Hematopoietic multipotent progenitor cell treated with erythropoietin and hydrocortisone succinate and interleukin-3 and kit ligand, for 6 days (in vitro differentiated cells): Measurements from ENCODE around the gene EXOC4.
"Not testable (repeated sequence)": the region's sequence is repeated elsewhere in the genome, so short reads cannot be mapped to it uniquely, and the experiment has no call there.

Experiments used
- DNase-seq: peaks from one replicate; pipeline ENCODE4 v3.0.0-alpha.2; 2015

The EXOC4 gene

GRCh38 chr7:133963629-133964028 lies 710.8 kb downstream of the EXOC4 start:
- no peak for DNase-seq

GRCh38 chr7:133971625-133972024 lies 718.7 kb downstream of the EXOC4 start:
- DNase-seq = no peak

DNA sequence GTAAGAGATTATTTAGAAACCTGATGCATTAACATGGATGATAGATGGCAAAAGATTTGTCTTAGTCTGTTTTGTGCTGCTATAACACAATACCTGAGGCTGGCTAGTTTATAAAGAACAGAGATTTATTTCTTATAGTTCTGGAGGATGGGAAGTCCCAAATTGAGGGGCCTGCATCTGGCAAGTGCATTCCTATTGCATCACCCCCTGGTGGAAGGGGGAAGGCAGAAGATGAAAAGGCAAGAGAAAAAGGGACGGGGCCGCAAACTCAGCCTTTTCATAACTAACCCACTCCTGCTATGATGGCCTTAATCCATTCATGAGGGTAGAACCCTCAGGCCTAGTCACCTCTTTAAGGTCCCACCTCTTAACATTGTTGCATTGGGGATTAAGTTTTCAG lies 720.8 kb downstream of the EXOC4 start:
- DNase-seq = no peak

GRCh38 chr7:133975130-133975529 lies 722.3 kb downstream of the EXOC4 start:
- DNase-seq = no peak

DNA sequence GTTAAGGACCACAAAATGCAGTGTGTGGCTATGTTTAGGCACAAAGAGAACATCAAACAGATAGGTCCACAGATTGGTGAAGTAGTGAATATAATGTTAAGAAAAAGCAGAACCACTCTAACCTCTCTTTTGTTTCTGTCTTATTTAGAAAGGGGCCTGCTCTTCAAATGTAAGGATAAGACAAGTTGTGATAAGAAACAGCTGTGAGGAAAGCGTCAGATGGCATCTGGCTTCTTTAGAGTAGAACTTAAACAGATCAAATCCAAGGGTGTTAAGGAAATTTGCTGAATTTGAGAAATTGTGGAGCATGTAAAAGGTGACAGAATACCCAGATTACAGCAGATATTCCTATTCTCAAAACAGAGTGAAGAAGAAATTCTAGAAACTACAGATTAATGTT lies 723.3 kb downstream of the EXOC4 start:
- DNase-seq = no peak

- DNase-seq = no peak
Measured at GRCh38 chr7:133977409-133978274, 724.8 kb downstream of the EXOC4 start.

GRCh38 chr7:133978502-133979295 lies 725.8 kb downstream of the EXOC4 start:
- DNase-seq = no peak

- DNase-seq = no peak
Measured at GRCh38 chr7:133980804-133981203, 727.9 kb downstream of the EXOC4 start.

GRCh38 chr7:133983685-133984419 lies 731.0 kb downstream of the EXOC4 start:
- DNase-seq = no peak

GRCh38 chr7:133985300-133985699 lies 732.4 kb downstream of the EXOC4 start:
- peak; percentile 15 for DNase-seq

GRCh38 chr7:133987582-133987981 lies 734.7 kb downstream of the EXOC4 start:
- DNase-seq = no peak

GRCh38 chr7:133993547-133993946 lies 740.7 kb downstream of the EXOC4 start:
- no peak for DNase-seq

GRCh38 chr7:133994100-133994499 lies 741.2 kb downstream of the EXOC4 start:
- DNase-seq = not testable (repeated sequence)

DNA sequence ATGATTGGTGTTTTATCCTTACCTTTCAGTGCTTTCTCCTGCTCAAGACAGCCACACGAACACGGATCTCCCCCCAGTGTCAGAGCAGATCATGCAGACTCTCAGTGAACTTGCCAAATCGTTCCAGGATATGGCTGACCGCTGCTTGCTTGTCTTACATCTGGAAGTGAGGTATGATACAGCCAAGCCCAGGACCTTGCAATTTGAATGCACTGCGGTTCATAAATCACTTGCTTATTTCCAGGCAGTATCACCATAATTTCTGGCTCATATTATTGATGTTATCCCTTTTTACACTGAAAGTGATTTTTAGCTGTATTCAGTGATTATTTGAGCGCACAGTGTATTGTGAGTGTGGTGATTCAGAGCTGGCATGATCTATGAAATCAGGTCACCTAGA lies 744.6 kb downstream of the EXOC4 start:
- DNase-seq = no peak

GRCh38 chr7:133999178-133999577 lies 746.3 kb downstream of the EXOC4 start:
- no peak for DNase-seq

- DNase-seq = peak; percentile 7
Measured at GRCh38 chr7:134004829-134005505, 752.1 kb downstream of the EXOC4 start.

DNA sequence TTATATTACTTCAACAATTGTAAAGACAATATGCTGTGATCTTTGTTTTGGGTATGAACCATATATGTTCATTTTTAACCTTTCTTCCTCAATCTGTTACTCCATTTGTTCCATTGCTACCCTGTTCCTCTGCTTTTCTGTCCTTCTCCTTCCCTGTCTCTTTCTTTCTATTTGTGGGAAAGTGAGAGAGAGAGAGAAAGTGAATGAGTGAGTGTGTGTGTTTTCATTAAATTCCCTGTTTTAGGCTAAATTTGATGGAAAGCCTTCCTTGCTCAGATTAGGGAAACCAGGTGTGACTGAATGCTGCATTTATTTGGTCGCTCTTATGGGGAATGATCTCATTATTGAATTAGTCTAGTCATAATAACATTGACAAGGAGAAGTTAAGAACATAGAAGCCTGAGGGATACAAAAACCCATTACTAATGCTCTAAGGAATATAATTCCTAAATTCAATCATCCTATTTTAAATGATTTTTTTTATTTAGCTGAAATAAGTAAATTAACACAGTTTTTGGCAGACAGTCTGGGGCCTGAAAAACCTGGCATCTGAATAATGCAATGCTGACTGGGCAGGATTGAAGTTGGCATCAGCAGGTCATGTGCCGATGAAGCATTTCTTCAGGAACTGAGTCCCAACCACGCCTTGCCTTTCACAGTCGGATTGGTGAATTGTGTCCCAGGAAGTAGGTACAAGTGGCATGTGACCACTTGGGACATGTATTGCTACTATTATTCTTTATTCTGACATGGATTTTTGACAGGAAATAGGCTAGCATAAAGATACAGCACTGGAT lies 756.6 kb downstream of the EXOC4 start:
- no peak for DNase-seq

- no peak for DNase-seq
Measured at GRCh38 chr7:134013249-134013648, 760.4 kb downstream of the EXOC4 start.

DNA sequence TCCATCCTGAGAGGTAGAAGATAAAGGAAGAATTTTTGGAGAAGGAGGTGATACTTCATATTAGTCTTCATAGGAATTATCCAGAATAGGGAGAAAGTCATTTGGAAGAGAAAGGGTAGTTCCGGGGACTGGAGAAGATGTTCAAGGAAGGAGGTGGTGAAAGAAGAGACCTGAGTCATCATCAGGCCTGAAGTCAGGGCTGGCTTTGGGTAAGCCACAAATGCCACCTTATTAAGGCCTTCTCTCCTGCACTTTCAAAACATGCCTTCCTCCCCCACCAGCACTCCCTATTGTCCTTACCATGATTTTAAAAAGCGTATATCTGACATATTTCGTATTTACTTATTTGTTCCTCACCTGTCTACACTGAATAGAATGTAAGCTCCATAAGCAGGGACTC lies 762.1 kb downstream of the EXOC4 start:
- no peak for DNase-seq

- DNase-seq = peak; percentile 15
Measured at GRCh38 chr7:134016223-134016941, 763.5 kb downstream of the EXOC4 start.

DNA sequence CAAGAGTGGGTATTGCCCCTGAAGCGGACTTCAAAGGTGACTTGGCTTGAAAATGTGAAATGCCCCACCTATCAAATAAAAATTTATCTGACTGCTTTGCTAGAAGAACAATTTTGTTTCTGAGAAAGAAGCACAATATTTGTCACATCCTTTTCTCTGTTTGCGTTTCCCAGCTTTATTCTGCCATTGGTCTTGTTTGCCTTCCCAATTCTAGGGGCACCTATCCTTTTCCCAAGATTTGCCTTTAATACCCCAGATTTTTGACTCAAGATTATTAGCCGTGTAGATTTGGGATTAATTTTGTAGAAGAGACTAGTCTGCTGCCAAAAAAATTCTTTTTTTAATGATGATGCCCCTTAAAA lies 764.0 kb downstream of the EXOC4 start:
- DNase-seq = no peak
